NCI-H345 treated with DMSO at 0.1 percent for 48 hours (cell line): ENCODE data around the gene RAB10.
"Not testable (repeated sequence)": the region's sequence is repeated elsewhere in the genome, so short reads cannot be mapped to it uniquely, and the experiment has no call there.

ENCODE experiments used
- DNase-seq: peaks from one replicate; lab custom pipeline; 2025; ENCODE audit not compliant: unreplicated experiment; lab: John Stamatoyannopoulos, UW

The RAB10 gene

GRCh38 chr2:26033818-26034636, at the start of gene RAB10:
TSS of gene RAB10 (plus strand) at chr2:26034084. CDS start at chr2:26034609, 525 bp downstream.
- peak; percentile 98 for DNase-seq

GRCh38 chr2:25988134-25988533, 45.8 kb upstream of the RAB10 start:
- no peak for DNase-seq

- no peak for DNase-seq
Observed at GRCh38 chr2:25989154-25989553, 44.7 kb upstream of the RAB10 start.

- no peak for DNase-seq
Observed at GRCh38 chr2:25991965-25992364, 41.9 kb upstream of the RAB10 start.

GRCh38 chr2:25992556-25992955, 41.3 kb upstream of the RAB10 start:
- no peak for DNase-seq

DNA sequence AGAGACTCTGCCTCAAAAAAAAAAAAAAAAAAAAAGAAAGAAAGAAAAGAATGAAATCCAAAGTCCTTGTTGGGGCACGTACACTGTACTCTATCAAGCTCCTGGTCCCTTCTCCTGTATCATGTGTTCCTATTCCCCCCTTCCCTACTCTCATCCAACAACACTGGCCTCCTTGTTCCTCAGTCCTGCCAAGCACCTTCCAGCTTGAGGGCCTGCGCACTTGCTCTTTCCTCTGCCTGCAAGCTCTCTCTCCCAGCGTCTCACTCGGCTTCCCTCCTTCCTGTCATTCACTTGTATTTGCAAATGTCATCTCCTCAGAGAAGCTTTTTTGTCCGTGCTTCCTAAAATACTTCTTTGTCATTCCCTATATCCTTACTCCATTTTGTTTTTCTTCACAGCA, 40.8 kb upstream of the RAB10 start:
- no peak for DNase-seq

- no peak for DNase-seq
Observed at GRCh38 chr2:25994509-25994908, 39.4 kb upstream of the RAB10 start.

- DNase-seq, result no peak
Observed at GRCh38 chr2:25996844-25997243, 37.0 kb upstream of the RAB10 start.

DNA sequence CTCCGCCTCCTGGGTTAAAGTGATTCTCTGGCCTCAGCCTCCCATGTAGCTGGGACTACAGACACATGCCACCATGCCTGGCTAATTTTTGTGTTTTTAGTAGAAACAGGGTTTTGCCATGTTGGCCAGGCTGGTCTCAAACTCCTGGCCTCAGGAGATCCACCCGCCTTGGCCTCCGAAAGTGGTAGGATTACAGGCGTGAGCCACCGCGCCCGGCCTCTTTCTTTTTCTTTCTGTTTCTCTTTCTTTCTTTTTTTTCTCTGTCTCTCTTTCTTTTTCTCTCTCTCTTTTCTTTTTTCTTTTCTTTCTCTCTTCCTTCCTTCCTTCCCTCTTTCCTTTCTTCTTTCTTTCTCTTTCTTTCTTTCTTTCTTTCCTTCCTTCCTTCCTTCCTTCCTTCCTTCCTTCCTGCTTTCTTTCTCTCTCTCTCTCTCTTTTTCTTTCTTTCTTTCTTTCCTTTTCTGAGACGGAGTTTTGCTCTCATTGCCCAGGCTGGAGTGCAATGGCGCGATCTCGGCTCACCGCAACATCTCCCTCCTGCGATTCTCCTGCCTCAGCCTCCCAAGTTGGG, 35.0 kb upstream of the RAB10 start:
- not testable (repeated sequence) for DNase-seq

GRCh38 chr2:25999406-25999805, 34.5 kb upstream of the RAB10 start:
- not testable (repeated sequence) for DNase-seq

DNA sequence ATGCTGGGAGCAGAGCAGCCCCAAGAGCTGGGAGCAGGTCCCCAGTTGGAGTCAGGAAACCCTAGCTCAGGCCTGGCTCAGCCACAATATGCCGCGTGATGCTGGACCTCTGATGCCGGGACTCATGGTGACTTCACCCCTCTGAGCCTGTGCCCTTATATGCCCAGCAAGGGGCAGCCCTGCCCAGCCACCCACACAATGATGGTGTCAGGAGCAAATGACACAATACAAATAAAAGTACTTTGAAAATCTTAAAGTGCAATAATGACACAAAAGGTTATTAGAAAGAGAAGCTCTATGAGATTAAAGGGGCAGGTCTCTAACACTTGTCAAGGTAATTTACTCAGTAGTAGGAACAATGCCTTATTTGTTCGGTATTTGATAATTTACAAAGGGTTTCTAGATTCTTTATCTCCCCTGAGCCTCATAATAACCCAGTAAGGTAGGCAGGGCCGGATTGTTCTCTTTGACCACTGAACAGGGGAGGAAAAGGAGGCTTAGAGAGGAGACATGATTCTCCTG, 33.3 kb upstream of the RAB10 start:
- no peak for DNase-seq

- DNase-seq, result peak; percentile 78
Observed at GRCh38 chr2:26001743-26002351, 32.0 kb upstream of the RAB10 start.

- no peak for DNase-seq
Observed at GRCh38 chr2:26002632-26003310, 31.1 kb upstream of the RAB10 start.

- DNase-seq, result no peak
Observed at GRCh38 chr2:26008095-26008494, 25.8 kb upstream of the RAB10 start.

- DNase-seq, result no peak
Observed at GRCh38 chr2:26008851-26009566, 24.9 kb upstream of the RAB10 start.

- DNase-seq, result no peak
Observed at GRCh38 chr2:26009567-26009963, 24.3 kb upstream of the RAB10 start.

- no peak for DNase-seq
Observed at GRCh38 chr2:26010943-26011342, 22.9 kb upstream of the RAB10 start.

DNA sequence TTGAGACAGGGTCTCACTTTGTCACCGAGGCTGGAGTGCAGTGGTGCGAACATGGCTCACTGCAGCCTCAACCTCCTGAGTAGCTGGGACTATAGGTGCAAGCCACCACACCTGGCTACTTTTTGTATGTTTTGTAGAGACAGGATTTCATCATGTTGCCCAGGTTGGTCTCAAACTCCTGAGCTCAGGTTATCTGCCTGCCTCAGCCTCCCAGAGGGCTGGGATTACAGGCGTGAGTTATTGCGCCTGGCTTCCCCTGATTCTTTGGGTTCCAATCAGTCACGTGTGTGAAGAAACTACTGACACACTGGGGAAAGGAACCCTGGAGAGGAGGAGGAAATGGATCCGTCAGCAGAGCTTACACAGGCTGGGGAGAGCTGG, 22.3 kb upstream of the RAB10 start:
- no peak for DNase-seq

DNA sequence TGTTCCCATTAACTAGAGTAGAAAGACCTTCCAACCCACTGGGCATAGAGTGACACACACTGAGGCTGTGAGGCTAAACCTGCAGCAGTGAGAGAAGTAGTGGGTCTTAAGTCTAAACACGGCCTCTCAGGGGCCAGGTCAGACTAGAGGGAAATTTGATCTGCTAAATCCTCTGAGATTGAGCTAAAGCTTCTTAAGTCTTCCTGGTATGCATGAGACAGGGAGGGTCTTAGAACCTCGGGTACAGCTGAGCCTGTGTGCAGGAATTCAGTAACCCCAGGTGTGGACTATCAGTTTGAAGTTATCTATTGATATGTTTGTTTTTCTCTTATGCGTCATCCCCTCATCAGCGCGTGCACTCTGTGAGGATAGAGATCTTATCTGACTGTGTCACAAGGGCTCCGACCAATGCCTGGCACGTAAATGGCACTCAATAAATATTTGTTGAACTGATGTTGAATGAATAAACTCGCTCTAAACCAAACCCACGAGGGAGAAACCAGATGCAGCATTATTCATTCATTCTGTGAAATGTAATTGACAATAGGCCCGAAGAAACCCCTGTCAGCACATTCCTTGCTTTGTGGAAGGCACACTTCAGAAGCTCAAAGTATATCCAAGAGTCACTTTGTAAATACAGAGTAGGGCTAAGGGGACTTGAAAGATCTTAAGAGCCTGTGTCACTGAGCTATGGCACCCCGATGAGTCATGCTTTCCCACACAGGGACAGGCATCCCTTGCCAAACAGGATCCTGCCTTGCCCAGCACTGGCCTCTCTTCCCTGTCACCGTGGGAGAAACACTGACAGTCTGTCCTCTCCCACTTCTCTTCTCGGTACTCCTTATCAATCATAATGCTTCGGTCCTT, 21.7 kb upstream of the RAB10 start:
- DNase-seq, result no peak

DNA sequence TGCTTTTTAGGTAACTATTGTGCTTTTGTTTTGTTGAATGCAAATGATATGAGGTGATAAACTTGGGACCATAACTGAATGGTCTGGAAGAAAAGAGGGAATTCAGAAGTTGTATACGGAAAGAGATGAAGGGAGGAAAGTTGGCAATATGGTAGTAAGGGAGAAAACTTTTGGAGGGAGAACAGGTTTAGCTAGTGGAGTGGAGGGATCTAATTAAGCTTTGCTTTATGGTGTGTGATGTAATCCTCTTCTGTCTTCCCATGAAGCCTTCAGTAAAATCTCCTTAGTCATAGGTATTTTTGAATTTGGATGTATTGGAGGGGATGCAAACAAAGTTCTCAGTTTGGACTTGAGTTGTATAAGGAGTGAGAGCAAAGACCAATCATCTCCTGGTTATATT, 20.2 kb upstream of the RAB10 start:
- no peak for DNase-seq
